Upper lobe of left lung (tissue), 6 donors: ENCODE results near the gene AKR1C1. TPM values are rescaled to one million over a fixed set of nuclear protein-coding genes. Genes with fewer than 3 reads are reported as not detected.
A peak's percentile ranks its signal among the peaks of the same experiment; 100 is the strongest.

Source experiments
- ATAC-seq, 2 donors: fragments of 200-7000 bp; cut with Tn5 transposase; one replicate each; pipeline ENCODE4 v1.9.1; 2022; ENCODE audit warnings: mild to moderate bottlenecking in 2 of 2, moderate library complexity in 2 of 2; ENCODE audit not compliant: low FRiP score in 2 of 2
- DNase-seq, 2 donors: peaks; one replicate each; pipeline ENCODE4 v3.0.0-alpha.2; 2019 to 2020
- H3K27ac ChIP-seq, 4 donors: fragments of 200-600 bp; sonication (generic); one replicate each; pipeline ENCODE4 v1.5.1; 2016 to 2019
- H3K27me3 ChIP-seq, 4 donors: fragments of 200-600 bp; sonication (generic); one replicate each; pipeline ENCODE4 v1.5.1; 2017 to 2019
- H3K36me3 ChIP-seq, 4 donors: fragments of 200-600 bp; sonication (generic); one replicate each; pipeline ENCODE4 v1.5.1; 2016 to 2019
- H3K4me1 ChIP-seq, 4 donors: fragments of 200-600 bp; sonication (generic); one replicate each; pipeline ENCODE4 v1.5.1; 2018 to 2019
- H3K4me3 ChIP-seq, 4 donors: fragments of 200-600 bp; sonication (generic); one replicate each; pipeline ENCODE4 v1.5.1; 2017 to 2019; ENCODE audit warnings: mild to moderate bottlenecking in 2 of 4, moderate library complexity in 1 of 4
- H3K9me3 ChIP-seq, 4 donors: fragments of 200-600 bp; sonication (generic); one replicate each; pipeline ENCODE4 v1.5.1; 2018 to 2019
- EP300 ChIP-seq, 4 donors: sonication (generic); formaldehyde crosslinking; IDR thresholded peaks; one replicate each; pipeline ENCODE4 v1.5.1; 2017; ENCODE audit warnings: antibody characterized with exemption in 4 of 4, control low read depth in 2 of 4
- POLR2A ChIP-seq, 4 donors: fragments of 450-650 bp; IDR thresholded peaks; one replicate each; pipeline ENCODE4 v1.5.1; 2016 to 2017; ENCODE audit warnings: antibody characterized with exemption in 4 of 4, mild to moderate bottlenecking in 2 of 4
- POLR2AphosphoS5 ChIP-seq, 2 donors: sonication (generic); formaldehyde crosslinking; IDR thresholded peaks; one replicate each; pipeline ENCODE4 v1.5.1; 2017; ENCODE audit warnings: antibody characterized with exemption in 2 of 2
- WGBS, 2 donors: methylation state at CpG; one replicate each; pipeline ENCODE4 v1.1.5; 2017 to 2018; 5-methylcytosine and 5-hydroxymethylcytosine counted together
- total RNA-seq, 6 donors: library from RNA; depleted of rRNA in 4 of 6; stranded (reverse); fragments of >200 nt in 4 of 6; gene quantifications; one replicate each; pipeline versions ENCODE4 v1.1.0 to v1.2.1, GENCODE V29; 2016 to 2021
- TF ChIP-seq, protein P1 (sequence below), 6 experiments: fragments of 450-650 bp in 4 of 6; fragments of 200-600 bp in 2 of 6; sonication (generic) in 2 of 6; IDR thresholded peaks; one replicate each; pipeline ENCODE4 v1.5.1; 2016 to 2019; ENCODE audit warnings: antibody characterized with exemption in 6 of 6
- donor health status: DM: no; HTN: no; CAD: no; lungs with moderate emphysema.
- donor health status: DM: no; HTN: yes; CAD: no; lungs with severe emphysema.

AKR1C1 gene
- total RNA-seq, 6 donors from 2014 or later, result 38.2 to 103 (median 44.3) TPM

DNA sequence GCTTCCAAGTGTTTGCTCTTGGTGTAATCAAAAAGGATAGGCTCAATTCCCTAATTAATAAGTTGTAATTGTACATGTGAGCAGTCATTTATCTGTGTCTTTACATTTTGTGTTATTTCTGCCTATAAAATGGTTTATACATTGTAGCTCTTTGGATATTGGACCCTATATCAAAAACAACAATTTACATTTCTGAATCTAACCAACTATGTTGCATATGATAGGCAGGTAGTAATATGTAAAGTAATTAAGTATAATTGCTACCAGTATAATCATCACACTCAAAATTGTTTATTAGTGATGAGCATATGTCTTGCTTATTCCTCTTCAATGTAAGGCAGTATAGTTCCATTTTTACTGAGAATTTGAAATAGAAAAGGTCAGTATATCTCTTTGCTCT, 13.8 kb downstream of the AKR1C1 start:
- H3K4me1 ChIP-seq, result peaks cover 0 to 7% (median 0%) of the 10 kb centered on the region in 4 donors
- TF ChIP-seq EP300 (IDR thresholded peaks at IDR 0.05) (no peak), POLR2AphosphoS5 (IDR thresholded peaks at IDR 0.05) (no peak), POLR2A (IDR thresholded peaks at IDR 0.05) (no peak)
- TF ChIP-seq, protein P1, sequence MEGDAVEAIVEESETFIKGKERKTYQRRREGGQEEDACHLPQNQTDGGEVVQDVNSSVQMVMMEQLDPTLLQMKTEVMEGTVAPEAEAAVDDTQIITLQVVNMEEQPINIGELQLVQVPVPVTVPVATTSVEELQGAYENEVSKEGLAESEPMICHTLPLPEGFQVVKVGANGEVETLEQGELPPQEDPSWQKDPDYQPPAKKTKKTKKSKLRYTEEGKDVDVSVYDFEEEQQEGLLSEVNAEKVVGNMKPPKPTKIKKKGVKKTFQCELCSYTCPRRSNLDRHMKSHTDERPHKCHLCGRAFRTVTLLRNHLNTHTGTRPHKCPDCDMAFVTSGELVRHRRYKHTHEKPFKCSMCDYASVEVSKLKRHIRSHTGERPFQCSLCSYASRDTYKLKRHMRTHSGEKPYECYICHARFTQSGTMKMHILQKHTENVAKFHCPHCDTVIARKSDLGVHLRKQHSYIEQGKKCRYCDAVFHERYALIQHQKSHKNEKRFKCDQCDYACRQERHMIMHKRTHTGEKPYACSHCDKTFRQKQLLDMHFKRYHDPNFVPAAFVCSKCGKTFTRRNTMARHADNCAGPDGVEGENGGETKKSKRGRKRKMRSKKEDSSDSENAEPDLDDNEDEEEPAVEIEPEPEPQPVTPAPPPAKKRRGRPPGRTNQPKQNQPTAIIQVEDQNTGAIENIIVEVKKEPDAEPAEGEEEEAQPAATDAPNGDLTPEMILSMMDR (IDR thresholded peaks at IDR 0.05), result no peak
- H3K27me3 ChIP-seq, result no peaks in the 10 kb centered on the region

DNA sequence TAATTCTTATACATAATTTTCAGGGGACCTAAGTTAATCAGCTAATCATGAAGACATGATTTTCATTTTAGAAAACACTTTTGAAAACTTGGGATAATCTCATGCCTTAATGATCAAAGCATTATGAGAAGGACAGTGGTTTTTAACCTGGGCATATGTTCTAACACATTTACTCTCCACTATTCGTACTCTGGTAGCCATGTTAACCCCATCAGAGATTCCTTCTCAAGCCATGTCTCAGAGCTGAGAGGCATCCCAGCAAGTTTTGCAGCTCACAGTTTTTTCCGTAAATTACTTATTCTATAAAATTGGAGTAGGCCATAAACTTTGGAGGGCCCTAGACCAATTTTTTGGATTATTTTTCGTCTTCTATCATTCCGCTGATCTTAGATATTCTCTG, 15.7 kb downstream of the AKR1C1 start:
- Histone ChIP-seq H3K27me3 (no peaks in the 10 kb centered on the region), H3K4me3 (no peak overlapping the region), H3K27ac (no peak overlapping the region), H3K9me3 (no peaks in the 10 kb centered on the region), H3K36me3 (no peaks in the 10 kb centered on the region), H3K4me1 (peaks cover 0 to 12% (median 0%) of the 10 kb centered on the region in 4 donors)
- DNase-seq (no peak), ATAC-seq (no peak)
- 95 to 96% methylated on average over 4 of the region's 4 CpGs for WGBS, 2 donors
- TF ChIP-seq POLR2A (IDR thresholded peaks at IDR 0.05), result no peak
- TF ChIP-seq, protein P1 (IDR thresholded peaks at IDR 0.05), result no peak
- no peak for TF ChIP-seq POLR2AphosphoS5 (IDR thresholded peaks at IDR 0.05)
- TF ChIP-seq EP300 (IDR thresholded peaks at IDR 0.05), result no peak

More for the DNA sequence above, 13.8 kb downstream of the AKR1C1 start:
- no peaks in the 10 kb centered on the region for H3K36me3 ChIP-seq
- H3K27ac ChIP-seq, result no peak overlapping the region
- DNase-seq, result no peak
- H3K4me3 ChIP-seq, result no peak overlapping the region
- no peaks in the 10 kb centered on the region for H3K9me3 ChIP-seq
- no peak for ATAC-seq

DNA sequence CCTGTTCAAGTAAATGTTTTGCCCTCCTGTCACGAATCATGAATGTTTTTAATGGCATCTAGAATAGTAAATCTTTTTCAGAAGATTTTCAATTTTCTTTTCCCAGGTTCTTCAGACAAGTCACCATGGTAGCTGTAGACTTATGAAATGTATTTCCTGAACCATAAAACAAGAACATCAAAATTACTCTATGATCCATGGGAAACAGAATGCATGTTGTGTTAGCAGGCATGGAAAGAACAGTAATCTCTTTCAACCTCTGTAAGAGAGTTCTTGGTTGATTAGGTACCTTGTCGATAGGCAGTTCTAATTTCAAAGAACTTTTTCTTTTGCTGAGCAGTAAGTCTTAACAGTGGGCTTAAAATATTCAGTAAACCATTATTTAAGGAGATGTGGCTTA, 17.6 kb downstream of the AKR1C1 start:
- Histone ChIP-seq H3K4me3 (no peak overlapping the region), H3K27me3 (no peaks in the 10 kb centered on the region), H3K9me3 (no peaks in the 10 kb centered on the region), H3K4me1 (peaks cover 0 to 12% (median 2%) of the 10 kb centered on the region in 4 donors), H3K27ac (peak overlapping the region in 1 of 4 donors; percentile 53), H3K36me3 (no peaks in the 10 kb centered on the region)
- WGBS, 2 donors, result 87 to 91% methylated on average over 2 of the region's 2 CpGs
- DNase-seq, result no peak
- TF ChIP-seq POLR2AphosphoS5 (IDR thresholded peaks at IDR 0.05) (no peak), EP300 (IDR thresholded peaks at IDR 0.05) (no peak), POLR2A (IDR thresholded peaks at IDR 0.05) (no peak)
- TF ChIP-seq, protein P1 (IDR thresholded peaks at IDR 0.05), result no peak
- no peak for ATAC-seq

DNA sequence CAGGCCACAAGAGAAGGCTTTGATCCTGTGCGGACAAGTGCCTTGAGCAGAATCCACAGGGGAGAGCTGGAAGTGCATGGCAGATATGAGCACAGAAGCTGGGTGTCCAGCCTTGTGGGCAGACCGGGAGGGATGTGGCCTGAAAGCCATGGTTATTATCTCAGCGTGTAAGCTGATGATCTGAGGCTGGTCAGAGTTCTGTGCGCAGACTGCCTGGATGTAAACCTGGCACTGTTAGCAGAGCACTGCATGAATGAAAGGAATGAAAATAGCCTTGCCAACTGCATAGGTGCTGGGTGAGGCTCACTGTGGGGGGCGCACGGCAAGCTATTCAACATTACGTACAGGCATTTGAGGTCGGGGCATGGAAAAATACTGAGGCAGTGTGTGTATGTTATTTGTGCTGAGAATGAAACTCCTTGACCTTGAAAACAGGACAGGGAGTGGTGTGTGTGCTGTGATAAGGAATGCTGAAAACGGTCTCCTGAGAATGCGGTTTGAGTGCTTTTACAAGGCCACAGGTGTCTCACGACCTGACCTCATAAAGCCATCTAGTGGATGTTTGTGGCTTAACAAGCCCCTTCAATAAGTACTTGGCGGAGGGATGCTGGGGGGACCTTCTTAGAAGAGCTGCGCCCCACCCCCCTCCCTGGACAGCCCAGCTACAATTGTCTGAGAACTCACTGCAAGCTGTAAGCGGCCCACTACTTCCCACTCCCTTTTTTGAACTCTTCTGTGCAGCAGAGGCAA, 18.7 kb downstream of the AKR1C1 start:
- no peaks in the 10 kb centered on the region for H3K9me3 ChIP-seq
- WGBS, 2 donors, result 42 to 47% methylated on average over 14 of the region's 14 CpGs
- H3K4me1 ChIP-seq, result peaks cover 0 to 12% (median 2%) of the 10 kb centered on the region in 4 donors
- peak overlapping the region; percentile 53 to 73 (median 63) for H3K27ac ChIP-seq
- peak; percentile 63 to 86 for ATAC-seq
- peak in 1 of 2 donors; percentile 79 for DNase-seq
- no peaks in the 10 kb centered on the region for H3K36me3 ChIP-seq
- peak in 1 of 2 donors; percentile 13 for TF ChIP-seq POLR2AphosphoS5 (IDR thresholded peaks at IDR 0.05)
- TF ChIP-seq, protein P1 (IDR thresholded peaks at IDR 0.05), result peak in 5 of 6 experiments; percentile 34 to 78 (median 66)
- peak in 1 of 4 donors; percentile 61 for TF ChIP-seq EP300 (IDR thresholded peaks at IDR 0.05)
- peak in 1 of 4 donors; percentile 23 for TF ChIP-seq POLR2A (IDR thresholded peaks at IDR 0.05)
- H3K27me3 ChIP-seq, result no peaks in the 10 kb centered on the region
- H3K4me3 ChIP-seq, result no peak overlapping the region
